Left ventricle myocardium inferior (tissue), 1 donor: ENCODE data around the gene SAMD5. TPM values are rescaled to one million over a fixed set of nuclear protein-coding genes. Genes with fewer than 3 reads are reported as not detected.

ENCODE experiments used
- DNase-seq: peaks from one replicate; pipeline ENCODE4 v3.0.0-alpha.2; 2020
- H3K27ac ChIP-seq: fragments of 200-600 bp; replicated peaks from 2 replicates; pipeline ENCODE4 v1.8.0; 2021
- H3K27me3 ChIP-seq: fragments of 200-600 bp; 2 replicates; pipeline ENCODE4 v1.8.0; 2021; ENCODE audit warnings: low read depth
- H3K36me3 ChIP-seq: fragments of 200-600 bp; 2 replicates; pipeline ENCODE4 v1.8.0; 2021
- H3K4me1 ChIP-seq: fragments of 200-600 bp; 2 replicates; pipeline ENCODE4 v1.8.0; 2021
- H3K4me3 ChIP-seq: fragments of 200-600 bp; 2 replicates; pipeline ENCODE4 v1.8.0; 2021; ENCODE audit warnings: mild to moderate bottlenecking, moderate library complexity
- H3K9me3 ChIP-seq: fragments of 200-600 bp; replicated peaks from 2 replicates; pipeline ENCODE4 v1.8.0; 2021
- CTCF ChIP-seq: fragments of 200-600 bp; IDR thresholded peaks from 2 replicates; pipeline ENCODE4 v1.8.0; 2021; ENCODE audit warnings: antibody characterized with exemption, mild to moderate bottlenecking, borderline replicate concordance
- intact Hi-C: fragments of 100-400 bp; cut with micrococcal nuclease; formaldehyde crosslinking; loops from one replicate; pipeline ENCODE4 v1.11.0; 2022
- total RNA-seq: library from RNA; stranded (reverse); fragmentation: NEBNext Ultra II Directional; extraction: Animal tissue kit (Norgen Biotek cat#: 25700); gene quantifications from one replicate; pipeline ENCODE4 v1.2.1, GENCODE V29; 2021
- donor health status: DM: no; HTN: yes; CAD: no; lungs with severe emphysema.

Gene SAMD5
- total RNA-seq, 1 donor from 2014 or later, result 0.33 TPM

- Histone ChIP-seq H3K9me3 (no peaks in the 10 kb centered on the region), H3K4me1 (peaks cover 26% of the 10 kb centered on the region), H3K4me3 (no peak overlapping the region), H3K36me3 (no peaks in the 10 kb centered on the region), H3K27me3 (no peaks in the 10 kb centered on the region), H3K27ac (no peak overlapping the region)
- intact Hi-C loops, result no loop called here
- no peak for DNase-seq
- TF ChIP-seq CTCF, result no peak
Observed at GRCh38 chr6:147566244-147566898, 57.9 kb downstream of the SAMD5 start.

- peaks cover 21% of the 10 kb centered on the region for H3K4me1 ChIP-seq
- H3K4me3 ChIP-seq, result no peak overlapping the region
- no peaks in the 10 kb centered on the region for H3K36me3 ChIP-seq
- no peak for TF ChIP-seq CTCF
- intact Hi-C loops, result no loop called here
- DNase-seq, result no peak
- no peak overlapping the region for H3K27ac ChIP-seq
- no peaks in the 10 kb centered on the region for H3K9me3 ChIP-seq
- H3K27me3 ChIP-seq, result no peaks in the 10 kb centered on the region
Observed at GRCh38 chr6:147567141-147567805, 58.8 kb downstream of the SAMD5 start.

GRCh38 chr6:147569788-147570187, 61.3 kb downstream of the SAMD5 start:
- Histone ChIP-seq H3K4me1 (peaks cover 21% of the 10 kb centered on the region), H3K27ac (no peak overlapping the region), H3K4me3 (no peak overlapping the region), H3K36me3 (no peaks in the 10 kb centered on the region), H3K9me3 (no peaks in the 10 kb centered on the region), H3K27me3 (no peaks in the 10 kb centered on the region)
- intact Hi-C loops, result no loop called here
- no peak for TF ChIP-seq CTCF
- no peak for DNase-seq

- Histone ChIP-seq H3K4me1 (peaks cover 21% of the 10 kb centered on the region), H3K27ac (no peak overlapping the region), H3K9me3 (no peaks in the 10 kb centered on the region), H3K36me3 (no peaks in the 10 kb centered on the region), H3K27me3 (no peaks in the 10 kb centered on the region), H3K4me3 (no peak overlapping the region)
- TF ChIP-seq CTCF, result no peak
- no peak for DNase-seq
- intact Hi-C loops, result no loop called here
Observed at GRCh38 chr6:147570681-147571080, 62.2 kb downstream of the SAMD5 start.

- Histone ChIP-seq H3K36me3 (no peaks in the 10 kb centered on the region), H3K9me3 (peaks cover 4% of the 10 kb centered on the region), H3K27ac (no peak overlapping the region), H3K4me1 (no peaks in the 10 kb centered on the region), H3K4me3 (no peak overlapping the region), H3K27me3 (no peaks in the 10 kb centered on the region)
- no peak for DNase-seq
- intact Hi-C loops, result no loop called here
- TF ChIP-seq CTCF, result no peak
Observed at GRCh38 chr6:147577488-147577887, 69.0 kb downstream of the SAMD5 start.
